SH-SY5Y (cell line): Measurements from ENCODE around the gene RCOR3.

ENCODE experiments used
- GATA2 ChIP-seq: IDR thresholded peaks from 2 replicates; pipeline ENCODE4 v1.6.1; 2011; ENCODE audit warnings: mild to moderate bottlenecking, low read depth, low read length
- GATA3 ChIP-seq: IDR thresholded peaks from 2 replicates; pipeline ENCODE4 v1.6.1; 2011; ENCODE audit warnings: low read depth, mild to moderate bottlenecking, low read length, moderate library complexity

The RCOR3 gene

GRCh38 chr1:211258756-211259637 lies at the start of gene RCOR3:
TSS of gene RCOR3 (plus strand) at chr1:211259366. CDS start at chr1:211259561, 195 bp downstream.
- no peak for TF ChIP-seq GATA2
- TF ChIP-seq GATA3, result no peak

GRCh38 chr1:211210052-211210451 lies 49.1 kb upstream of the RCOR3 start:
- TF ChIP-seq GATA2, result no peak
- TF ChIP-seq GATA3, result no peak

GRCh38 chr1:211210965-211211364 lies 48.2 kb upstream of the RCOR3 start:
- TF ChIP-seq GATA2 (no peak), GATA3 (no peak)

- TF ChIP-seq GATA3 (no peak), GATA2 (no peak)
Measured at GRCh38 chr1:211213702-211214101, 45.5 kb upstream of the RCOR3 start.

GRCh38 chr1:211215577-211215976 lies 43.6 kb upstream of the RCOR3 start:
- no peak for TF ChIP-seq GATA2
- TF ChIP-seq GATA3, result no peak

GRCh38 chr1:211217392-211217791 lies 41.8 kb upstream of the RCOR3 start:
- TF ChIP-seq GATA2 (no peak), GATA3 (no peak)

- TF ChIP-seq GATA2 (no peak), GATA3 (no peak)
Measured at GRCh38 chr1:211229365-211229759, 29.8 kb upstream of the RCOR3 start.

- TF ChIP-seq GATA2, result no peak
- no peak for TF ChIP-seq GATA3
Measured at GRCh38 chr1:211231873-211232272, 27.3 kb upstream of the RCOR3 start.

- TF ChIP-seq GATA3, result no peak
- TF ChIP-seq GATA2, result no peak
Measured at GRCh38 chr1:211236633-211237320, 22.4 kb upstream of the RCOR3 start.

- TF ChIP-seq GATA2, result no peak
- no peak for TF ChIP-seq GATA3
Measured at GRCh38 chr1:211237579-211237978, 21.6 kb upstream of the RCOR3 start.

- TF ChIP-seq GATA3 (no peak), GATA2 (no peak)
Measured at GRCh38 chr1:211241071-211241470, 18.1 kb upstream of the RCOR3 start.

GRCh38 chr1:211247921-211248320 lies 11.2 kb upstream of the RCOR3 start:
- TF ChIP-seq GATA3 (no peak), GATA2 (no peak)

- no peak for TF ChIP-seq GATA2
- TF ChIP-seq GATA3, result no peak
Measured at GRCh38 chr1:211257826-211258225, 1.3 kb upstream of the RCOR3 start.

GRCh38 chr1:211258310-211258755 lies 833 bp upstream of the RCOR3 start:
- TF ChIP-seq GATA3, result no peak
- TF ChIP-seq GATA2, result no peak

- TF ChIP-seq GATA2, result no peak
- no peak for TF ChIP-seq GATA3
Measured at GRCh38 chr1:211259638-211260126, 516 bp downstream of the RCOR3 start.
